ENCODE results near the gene PITPNM1.

GRCh38 chr11:67504005-67504949, 886 bp downstream of the PITPNM1 start:
- TF ChIP-seq, protein P1, sequence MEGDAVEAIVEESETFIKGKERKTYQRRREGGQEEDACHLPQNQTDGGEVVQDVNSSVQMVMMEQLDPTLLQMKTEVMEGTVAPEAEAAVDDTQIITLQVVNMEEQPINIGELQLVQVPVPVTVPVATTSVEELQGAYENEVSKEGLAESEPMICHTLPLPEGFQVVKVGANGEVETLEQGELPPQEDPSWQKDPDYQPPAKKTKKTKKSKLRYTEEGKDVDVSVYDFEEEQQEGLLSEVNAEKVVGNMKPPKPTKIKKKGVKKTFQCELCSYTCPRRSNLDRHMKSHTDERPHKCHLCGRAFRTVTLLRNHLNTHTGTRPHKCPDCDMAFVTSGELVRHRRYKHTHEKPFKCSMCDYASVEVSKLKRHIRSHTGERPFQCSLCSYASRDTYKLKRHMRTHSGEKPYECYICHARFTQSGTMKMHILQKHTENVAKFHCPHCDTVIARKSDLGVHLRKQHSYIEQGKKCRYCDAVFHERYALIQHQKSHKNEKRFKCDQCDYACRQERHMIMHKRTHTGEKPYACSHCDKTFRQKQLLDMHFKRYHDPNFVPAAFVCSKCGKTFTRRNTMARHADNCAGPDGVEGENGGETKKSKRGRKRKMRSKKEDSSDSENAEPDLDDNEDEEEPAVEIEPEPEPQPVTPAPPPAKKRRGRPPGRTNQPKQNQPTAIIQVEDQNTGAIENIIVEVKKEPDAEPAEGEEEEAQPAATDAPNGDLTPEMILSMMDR (IDR thresholded peaks at IDR 0.05), result no peak
- no peak for TF ChIP-seq POLR2A (IDR thresholded peaks at IDR 0.05)
- TF ChIP-seq EP300 (IDR thresholded peaks at IDR 0.05), result no peak
- TF ChIP-seq POLR2AphosphoS5 (IDR thresholded peaks at IDR 0.05), result no peak

All from sigmoid colon (tissue), 4 donors.